Hindlimb muscle (tissue), 1 donor: ENCODE data around the gene FBXW4. TPM values are rescaled to one million over a fixed set of nuclear protein-coding genes. Genes with fewer than 3 reads are reported as not detected.

Source experiments
- DNase-seq: peaks from one replicate; pipeline ENCODE4 v3.0.0-alpha.2; 2013
- polyA plus RNA-seq: library from polyadenylated mRNA; unstranded; fragments of 120-200 nt; gene quantifications from one replicate; pipeline ENCODE4 v1.2.1, GENCODE V29; 2013; ENCODE audit not compliant: insufficient read length

FBXW4 gene
- polyA plus RNA-seq, 1 donor, result 47.8 TPM

- DNase-seq, result no peak
These were observed 1.7 kb upstream of the FBXW4 start for GRCh38 chr10:101696632-101697031.

- no peak for DNase-seq
These were observed 477 bp upstream of the FBXW4 start for GRCh38 chr10:101695404-101695890.

- DNase-seq, result peak; percentile 61
These were observed 844 bp downstream of the FBXW4 start for GRCh38 chr10:101693978-101694673.

- DNase-seq, result peak; percentile 34
These were observed 1.4 kb downstream of the FBXW4 start for GRCh38 chr10:101693651-101693977.

- DNase-seq, result no peak
These were observed 3.9 kb downstream of the FBXW4 start for GRCh38 chr10:101691081-101691480.

- no peak for DNase-seq
These were observed 4.5 kb downstream of the FBXW4 start for GRCh38 chr10:101690461-101690860.

DNA sequence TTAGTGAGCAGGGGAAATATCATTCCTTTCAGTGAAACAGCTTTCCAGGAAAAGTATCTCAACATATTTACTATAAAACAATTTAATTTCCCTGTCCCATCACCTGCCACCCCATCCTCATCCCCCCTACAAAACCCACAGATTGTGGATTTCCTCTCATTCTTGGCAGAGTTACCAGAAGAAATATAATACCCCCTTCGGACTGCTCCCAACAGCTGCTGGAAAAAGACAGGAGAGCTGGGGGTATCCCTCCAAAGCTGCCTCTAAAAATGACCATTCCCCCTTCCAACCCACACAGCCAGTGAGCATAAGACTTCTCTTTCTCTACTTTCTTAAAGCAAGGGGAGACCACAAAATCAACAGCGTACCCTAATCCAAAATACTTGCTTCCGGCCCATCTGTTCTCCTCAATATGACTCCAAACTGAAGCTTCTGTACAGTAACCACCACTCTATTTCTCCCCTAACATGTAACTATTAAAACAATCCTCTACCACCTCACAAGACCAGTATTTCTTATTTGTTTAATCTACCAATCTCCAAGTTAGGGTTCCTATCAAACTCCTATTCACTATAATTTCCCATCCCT lies 7.8 kb downstream of the FBXW4 start:
- peak; percentile 26 for DNase-seq

- no peak for DNase-seq
These were observed 8.6 kb downstream of the FBXW4 start for GRCh38 chr10:101686133-101686925.

DNA sequence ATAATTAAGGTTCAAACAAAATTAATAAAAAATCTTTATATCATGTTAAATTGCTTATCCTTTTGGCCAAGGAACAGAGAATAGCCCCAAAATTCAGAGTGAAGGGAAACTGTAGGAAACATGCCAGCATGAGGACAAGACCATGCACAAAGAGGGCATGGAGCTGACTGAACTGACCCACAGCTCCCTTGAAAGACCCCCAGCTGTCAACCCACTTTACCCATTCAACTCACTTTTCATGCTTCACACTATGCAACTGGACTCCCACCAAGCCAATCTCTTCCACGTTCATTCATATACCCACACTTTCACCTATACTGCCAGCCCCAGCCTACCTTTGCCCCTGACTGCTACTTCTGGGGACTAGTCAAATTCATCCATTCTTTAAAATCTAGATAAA lies 10.2 kb downstream of the FBXW4 start:
- no peak for DNase-seq

DNA sequence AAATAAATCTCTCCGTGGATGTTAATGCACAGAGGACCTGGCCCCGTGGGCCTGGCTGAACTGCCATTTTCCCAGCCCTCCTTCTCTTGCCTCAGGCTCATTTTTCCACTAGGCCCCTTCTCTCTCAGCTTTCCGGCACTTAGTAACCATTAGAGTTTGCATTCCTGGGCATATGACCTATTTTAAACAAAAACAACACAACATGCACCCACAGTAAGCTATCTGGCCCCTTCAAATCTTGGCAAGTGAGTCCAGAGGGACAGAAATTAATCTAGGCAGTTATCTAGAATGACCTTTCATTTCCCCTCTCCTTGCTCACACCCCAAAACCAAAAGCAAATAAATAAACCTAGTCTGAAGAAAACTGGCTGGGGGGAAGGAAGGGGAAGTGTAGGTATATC lies 11.7 kb downstream of the FBXW4 start:
- no peak for DNase-seq

GRCh38 chr10:101682172-101682825 lies 12.7 kb downstream of the FBXW4 start:
- DNase-seq, result no peak

DNA sequence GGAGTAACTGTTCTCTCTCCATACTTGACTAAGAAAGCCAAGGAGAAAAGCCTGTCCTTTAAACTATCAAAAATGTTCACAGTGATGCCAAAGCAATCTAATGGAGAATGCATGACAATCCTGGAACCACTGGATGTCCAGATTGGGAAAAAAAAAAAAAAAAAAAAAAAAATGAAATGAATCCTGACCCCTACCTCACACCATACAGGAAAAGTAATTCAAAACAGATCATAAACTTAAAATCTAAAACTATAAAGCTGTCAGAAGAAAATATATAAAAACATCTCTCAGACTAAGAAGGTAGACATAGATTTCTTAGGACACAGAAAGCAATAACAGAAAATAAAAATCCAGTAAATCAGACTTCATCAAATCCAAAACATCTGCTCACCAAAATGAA lies 18.4 kb downstream of the FBXW4 start:
- no peak for DNase-seq

- DNase-seq, result no peak
These were observed 19.9 kb downstream of the FBXW4 start for GRCh38 chr10:101675115-101675514.

- no peak for DNase-seq
These were observed 22.4 kb downstream of the FBXW4 start for GRCh38 chr10:101672536-101672935.

GRCh38 chr10:101671453-101671852 lies 23.5 kb downstream of the FBXW4 start:
- no peak for DNase-seq

- DNase-seq, result no peak
These were observed 24.3 kb downstream of the FBXW4 start for GRCh38 chr10:101670635-101671034.

DNA sequence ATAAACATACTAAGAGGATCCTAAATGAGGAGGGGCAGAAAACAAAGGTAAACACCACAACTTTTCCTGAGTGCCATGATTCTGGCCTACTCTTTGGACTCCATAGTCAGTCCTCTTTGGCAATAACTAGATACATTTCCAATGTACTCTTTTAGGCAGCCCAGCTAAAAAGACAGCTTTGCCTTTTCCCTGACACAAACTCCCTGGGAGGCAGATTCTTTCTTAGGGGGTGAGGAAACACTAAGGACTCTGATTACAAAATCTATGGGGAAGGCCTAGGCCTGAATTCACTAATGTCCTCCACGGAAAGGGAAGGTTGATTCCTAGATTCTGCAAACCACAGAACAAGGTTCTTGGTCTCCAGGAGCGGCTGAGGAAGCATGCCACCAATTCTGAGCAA lies 25.8 kb downstream of the FBXW4 start:
- DNase-seq, result no peak

- no peak for DNase-seq
These were observed 26.4 kb downstream of the FBXW4 start for GRCh38 chr10:101668566-101668965.

DNA sequence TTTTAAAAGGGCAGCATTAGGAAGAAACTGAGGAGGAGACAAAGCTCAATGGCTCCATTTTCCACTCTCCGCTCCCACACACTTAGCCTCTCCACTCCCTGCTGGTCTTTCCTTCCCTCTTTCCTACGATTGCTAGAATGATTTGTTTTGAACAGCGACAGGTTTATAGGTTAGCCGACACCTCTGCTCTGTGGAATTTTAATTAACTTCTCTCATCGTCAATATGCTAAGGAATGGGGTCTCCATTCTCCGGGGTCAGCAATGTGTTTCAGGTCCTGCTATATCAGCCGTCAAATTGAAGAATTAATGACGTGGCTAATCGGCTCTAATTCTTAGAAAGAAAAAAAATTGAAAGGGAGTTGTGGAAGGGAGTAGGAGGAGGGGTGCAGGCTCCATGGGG lies 28.9 kb downstream of the FBXW4 start:
- DNase-seq, result no peak

- DNase-seq, result no peak
These were observed 31.9 kb downstream of the FBXW4 start for GRCh38 chr10:101663097-101663496.

DNA sequence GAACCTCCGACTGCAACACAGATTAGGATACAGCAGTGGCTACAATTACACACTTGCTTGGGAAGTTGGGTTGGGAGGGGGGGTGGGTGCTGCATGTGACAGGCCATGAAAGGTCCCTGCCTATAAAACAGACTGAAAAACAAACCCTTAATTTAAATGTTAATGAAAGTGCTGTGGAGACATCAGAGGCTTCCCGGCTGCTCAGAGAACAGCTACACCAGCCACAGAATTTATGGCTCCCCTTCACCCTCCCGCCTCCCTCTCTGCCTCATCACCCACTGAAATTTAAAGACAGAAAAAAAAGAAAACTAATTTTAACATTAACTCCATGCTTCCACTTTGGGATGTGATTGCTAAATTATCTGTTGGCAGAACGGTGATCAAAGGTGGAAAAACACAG lies 34.7 kb downstream of the FBXW4 start:
- DNase-seq, result no peak

GRCh38 chr10:101658975-101659374 lies 36.0 kb downstream of the FBXW4 start:
- no peak for DNase-seq

- DNase-seq, result no peak
These were observed 38.1 kb downstream of the FBXW4 start for GRCh38 chr10:101656890-101657289.
